Stimulated activated naive B cell treated with anti-CD40 and anti-IgM and Interleukin-4, amounts not matched to agents 10 μg/mL and 1 μg/mL and 100 μg/mL, for 72 hours (primary cell): ENCODE results near the gene KCNMA1.

Experiments
- ATAC-seq, 2 donors: fragments of 150-1000 bp; cut with Tn5 transposase; replicated peaks; 2 replicates each; pipeline ENCODE4 v1.10.0; 2021; ENCODE audit warnings: moderate library complexity in 1 of 2
- DNase-seq: peaks from one replicate; pipeline ENCODE4 v3.0.0; 2021
- H3K27ac Mint-ChIP-seq: one replicate; pipeline ENCODE4 v1.8.0; 2022; ENCODE audit warnings: mild to moderate bottlenecking, mixed read lengths
- H3K27me3 Mint-ChIP-seq, 2 donors: one replicate each; pipeline ENCODE4 v1.8.0; 2022; ENCODE audit warnings: mixed read lengths in 2 of 2
- H3K36me3 Mint-ChIP-seq, 2 donors: one replicate each; pipeline ENCODE4 v1.8.0; 2022; ENCODE audit warnings: mixed read lengths in 2 of 2, mild to moderate bottlenecking in 1 of 2
- H3K4me1 Mint-ChIP-seq, 2 donors: one replicate each; pipeline ENCODE4 v1.8.0; 2022; ENCODE audit warnings: mixed read lengths in 2 of 2, mild to moderate bottlenecking in 1 of 2
- H3K4me3 Mint-ChIP-seq, 2 donors: one replicate each; pipeline ENCODE4 v1.8.0; 2022; ENCODE audit warnings: mild to moderate bottlenecking in 2 of 2, mixed read lengths in 2 of 2, moderate library complexity in 1 of 2
- H3K9me3 Mint-ChIP-seq, 2 donors: one replicate each; pipeline ENCODE4 v1.8.0; 2022; ENCODE audit warnings: mixed read lengths in 2 of 2, mild to moderate bottlenecking in 1 of 2

Gene KCNMA1

DNA sequence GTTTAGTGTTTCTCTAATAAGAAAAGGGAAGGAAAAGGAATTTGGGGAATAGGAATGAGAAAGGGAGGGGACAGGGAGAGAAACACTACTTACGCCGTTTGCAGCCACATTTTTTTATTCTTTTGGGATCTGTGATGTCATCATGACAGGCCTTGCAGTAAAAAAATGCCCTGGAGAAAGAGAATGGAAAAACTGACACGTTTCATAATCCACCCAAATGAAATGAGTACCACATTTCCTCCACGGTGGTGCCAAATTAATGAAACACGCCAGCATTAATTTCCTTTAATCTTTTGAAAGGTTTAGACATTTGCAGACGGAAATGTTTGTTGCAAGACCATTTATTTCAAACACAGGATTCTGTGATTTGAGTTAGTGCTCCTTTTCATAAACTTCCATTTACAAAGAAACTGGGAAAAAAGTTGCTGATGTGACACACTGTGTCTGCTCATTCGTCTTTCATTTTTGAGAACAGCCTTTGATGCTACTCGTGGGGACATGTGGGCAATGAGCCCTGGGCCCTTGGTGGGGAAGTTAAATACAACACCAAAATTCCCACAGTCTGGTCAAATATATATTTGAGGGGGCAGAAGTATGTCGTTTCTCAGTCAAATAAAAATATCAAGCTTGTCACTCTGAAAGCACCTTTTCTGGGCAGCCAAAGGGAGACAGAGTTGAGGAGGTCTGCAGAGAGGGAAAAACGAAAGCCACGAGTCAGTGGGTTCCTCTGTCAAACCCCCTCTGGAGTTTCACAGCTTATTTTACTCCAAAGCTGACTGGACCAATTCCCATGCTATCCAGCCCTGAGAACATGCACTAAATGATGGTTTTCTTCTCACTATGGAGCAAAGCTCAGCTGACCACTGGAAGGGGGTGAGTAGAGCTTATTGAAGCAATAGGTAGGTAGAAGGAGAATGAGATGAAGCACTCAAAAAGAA, 625.5 kb downstream of the KCNMA1 start:
- Mint-ChIP-seq H3K36me3 (no peaks in the 10 kb centered on the region), H3K4me1 (peaks cover 19 to 23% of the 10 kb centered on the region in 2 donors), H3K9me3 (peaks cover 0 to 2% of the 10 kb centered on the region in 2 donors), H3K4me3 (no peak overlapping the region), H3K27ac (no peak overlapping the region), H3K27me3 (peaks cover 0 to 12% of the 10 kb centered on the region in 2 donors)
- DNase-seq: no peak
- ATAC-seq: no peak

DNA sequence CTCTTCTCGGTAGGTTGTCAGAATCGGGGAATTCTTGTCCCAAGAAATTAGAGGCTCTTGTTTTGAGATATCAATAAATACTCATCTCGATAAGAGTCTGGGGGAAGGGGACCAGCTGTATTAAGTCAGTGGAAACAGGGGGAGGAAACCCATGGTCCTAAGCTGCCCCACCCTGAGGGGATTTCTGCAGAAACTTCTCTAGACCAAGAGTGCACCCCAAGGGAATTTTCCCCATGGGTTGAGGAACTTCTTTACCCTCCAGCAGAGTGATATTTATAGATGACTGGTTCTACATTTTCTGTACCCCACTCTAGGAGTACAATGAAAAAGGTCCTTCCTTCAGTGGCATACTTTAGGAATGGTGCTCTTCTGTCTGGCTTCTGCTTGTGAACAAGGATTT, 627.2 kb downstream of the KCNMA1 start:
- no peak for DNase-seq
- H3K4me3 Mint-ChIP-seq: no peak overlapping the region
- peaks cover 0 to 7% of the 10 kb centered on the region in 2 donors for H3K27me3 Mint-ChIP-seq
- peaks cover 0 to 2% of the 10 kb centered on the region in 2 donors for H3K36me3 Mint-ChIP-seq
- peak overlapping the region; percentile 2 for H3K27ac Mint-ChIP-seq
- H3K4me1 Mint-ChIP-seq: peaks cover 19 to 23% of the 10 kb centered on the region in 2 donors
- peak; percentile 53 to 65 for ATAC-seq
- peaks cover 0 to 2% of the 10 kb centered on the region in 2 donors for H3K9me3 Mint-ChIP-seq

DNA sequence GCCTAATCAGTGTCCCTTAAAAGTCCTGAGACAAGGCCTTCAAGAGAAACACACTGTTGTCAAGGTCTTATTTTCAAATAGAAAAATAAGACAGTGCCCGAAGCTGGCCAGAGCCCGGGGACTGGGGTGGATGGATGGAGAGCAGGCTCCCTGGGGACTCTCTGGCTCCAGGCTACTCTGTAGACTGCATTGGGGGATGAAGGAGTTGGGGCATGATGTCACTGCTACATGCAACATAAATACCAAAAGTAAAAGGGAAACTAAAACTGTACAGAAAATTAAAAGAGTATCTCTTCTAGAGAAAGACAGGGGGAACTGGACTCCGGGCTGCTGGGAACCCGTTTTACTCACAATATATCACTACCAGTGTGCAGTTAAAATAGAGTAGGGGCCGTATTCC, 629.8 kb downstream of the KCNMA1 start:
- peak in 1 of 2 donors; percentile 20 for ATAC-seq
- H3K9me3 Mint-ChIP-seq: peaks cover 0 to 2% of the 10 kb centered on the region in 2 donors

DNA sequence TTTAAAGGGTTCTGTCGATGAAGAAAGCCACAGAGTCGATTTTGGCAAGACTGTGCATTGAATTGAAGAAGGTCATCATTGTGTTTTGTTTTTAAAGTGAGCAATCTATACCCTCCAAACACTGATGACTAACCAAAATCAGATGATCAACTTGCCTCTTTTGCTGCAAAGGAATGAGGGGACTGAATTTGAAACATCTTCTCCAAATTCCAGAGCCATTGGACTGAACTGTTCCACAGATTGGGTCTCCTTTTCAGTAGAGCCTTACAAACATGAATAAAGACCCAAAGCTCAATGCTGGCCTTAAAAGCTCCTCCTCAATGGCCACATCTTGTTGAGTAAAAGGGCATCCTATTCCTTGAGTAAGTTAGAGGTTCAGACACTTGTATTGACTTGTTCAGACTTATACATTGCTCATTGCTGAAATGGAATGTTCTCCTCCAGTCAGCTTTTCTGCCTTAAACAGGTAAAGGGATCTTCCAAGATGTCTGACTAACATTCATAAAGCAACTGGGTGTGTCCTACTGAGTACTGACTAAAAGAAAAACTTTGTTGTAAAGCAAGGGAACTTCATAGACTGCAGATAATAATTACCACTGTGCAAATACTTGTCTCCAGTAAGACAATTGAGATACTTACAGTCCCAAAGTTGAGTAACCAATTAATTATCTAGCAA, 630.6 kb downstream of the KCNMA1 start:
- DNase-seq (no peak), ATAC-seq (no peak)
- Mint-ChIP-seq H3K27ac (no peak overlapping the region), H3K36me3 (peaks cover 0 to 2% of the 10 kb centered on the region in 2 donors), H3K4me1 (peaks cover 19 to 23% of the 10 kb centered on the region in 2 donors), H3K9me3 (peaks cover 0 to 2% of the 10 kb centered on the region in 2 donors), H3K4me3 (no peak overlapping the region), H3K27me3 (peaks cover 0 to 4% of the 10 kb centered on the region in 2 donors)

More for the DNA sequence above, 629.8 kb downstream of the KCNMA1 start:
- Mint-ChIP-seq H3K27ac (no peak overlapping the region), H3K4me3 (no peak overlapping the region), H3K36me3 (peaks cover 0 to 2% of the 10 kb centered on the region in 2 donors), H3K27me3 (peaks cover 0 to 4% of the 10 kb centered on the region in 2 donors), H3K4me1 (peaks cover 19 to 23% of the 10 kb centered on the region in 2 donors)
- no peak for DNase-seq

DNA sequence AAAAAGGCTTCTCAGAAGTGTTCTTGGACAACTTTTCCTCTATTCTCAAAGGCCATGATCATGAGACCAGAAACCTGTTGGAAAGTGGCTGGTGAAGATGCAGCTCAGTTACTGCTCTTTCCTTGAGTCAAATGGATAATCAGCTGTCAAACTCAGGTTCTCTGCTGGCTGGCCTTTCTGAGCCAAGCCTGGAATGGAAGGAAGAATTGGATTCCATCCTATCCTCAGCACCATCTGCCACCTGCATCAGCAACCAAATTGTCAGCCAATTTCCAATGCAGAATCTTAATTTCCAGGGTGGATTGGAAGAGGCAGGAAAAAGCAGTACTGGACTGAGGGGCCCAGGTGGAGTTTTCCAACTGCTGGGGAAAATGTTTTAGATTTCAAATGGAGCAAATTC, 631.7 kb downstream of the KCNMA1 start:
- Mint-ChIP-seq H3K27me3 (peaks cover 5 to 10% of the 10 kb centered on the region in 2 donors), H3K4me1 (peaks cover 19 to 22% of the 10 kb centered on the region in 2 donors), H3K9me3 (peaks cover 0 to 2% of the 10 kb centered on the region in 2 donors), H3K36me3 (peaks cover 0 to 2% of the 10 kb centered on the region in 2 donors), H3K4me3 (no peak overlapping the region), H3K27ac (no peak overlapping the region)
- ATAC-seq (no peak), DNase-seq (no peak)

DNA sequence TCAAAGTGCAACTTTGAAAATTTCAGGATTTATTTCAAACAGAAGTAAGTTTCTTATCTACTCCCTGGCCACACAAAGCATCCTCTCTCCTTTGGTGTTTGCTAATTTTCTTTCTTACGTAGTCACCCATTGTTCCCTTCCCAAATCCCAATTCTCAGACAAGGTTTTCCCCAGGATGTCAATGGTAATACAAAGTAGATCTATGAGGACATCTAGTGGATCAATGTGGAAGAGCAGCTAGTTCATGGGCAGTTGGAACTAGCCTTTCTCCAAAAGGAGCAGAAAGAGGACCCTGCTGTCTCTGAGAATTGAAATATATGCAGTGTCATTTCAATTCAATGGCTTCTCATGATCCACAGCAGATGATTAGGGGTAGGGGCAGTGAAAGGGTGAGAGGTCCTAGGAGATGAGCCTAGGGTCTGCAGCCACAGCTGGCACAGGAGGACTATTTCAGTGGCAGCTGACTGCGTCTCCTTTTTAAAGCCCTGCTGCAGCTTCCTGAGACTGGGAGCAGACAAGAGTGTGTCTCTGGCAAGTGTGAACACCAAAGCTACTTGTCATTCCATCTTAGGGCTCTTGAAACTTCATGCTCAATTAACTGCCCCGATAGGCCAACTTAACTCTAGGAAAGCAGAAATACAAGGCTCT, 632.6 kb downstream of the KCNMA1 start:
- no peak for ATAC-seq
- peaks cover 0 to 2% of the 10 kb centered on the region in 2 donors for H3K9me3 Mint-ChIP-seq
- H3K27ac Mint-ChIP-seq: no peak overlapping the region
- peaks cover 5 to 10% of the 10 kb centered on the region in 2 donors for H3K27me3 Mint-ChIP-seq
- peaks cover 12 to 14% of the 10 kb centered on the region in 2 donors for H3K4me1 Mint-ChIP-seq
- peaks cover 0 to 2% of the 10 kb centered on the region in 2 donors for H3K36me3 Mint-ChIP-seq
- H3K4me3 Mint-ChIP-seq: no peak overlapping the region
- no peak for DNase-seq

DNA sequence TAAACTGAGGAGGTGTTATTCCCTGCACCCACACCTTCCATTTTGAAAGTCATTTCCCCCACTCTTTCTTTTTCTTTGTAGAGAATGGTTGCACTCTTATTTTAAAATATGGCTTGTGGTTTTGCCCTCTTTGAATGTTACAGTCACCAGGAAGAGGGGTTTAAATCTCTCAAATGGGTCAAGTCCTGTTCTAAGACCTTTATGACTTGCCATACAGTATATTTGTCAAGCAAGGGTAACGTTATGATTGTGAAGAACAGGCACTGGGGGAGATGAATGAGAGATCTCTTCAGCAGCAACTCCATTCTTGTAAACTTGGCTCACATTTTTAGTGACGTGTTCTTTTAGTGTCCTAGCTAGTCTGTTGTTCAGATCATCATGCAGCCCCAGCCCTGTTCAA, 634.7 kb downstream of the KCNMA1 start:
- ATAC-seq (no peak), DNase-seq (no peak)
- Mint-ChIP-seq H3K9me3 (no peaks in the 10 kb centered on the region), H3K4me1 (peaks cover 2 to 3% of the 10 kb centered on the region in 2 donors), H3K36me3 (peaks cover 0 to 2% of the 10 kb centered on the region in 2 donors), H3K27ac (no peak overlapping the region), H3K27me3 (peaks cover 5 to 10% of the 10 kb centered on the region in 2 donors), H3K4me3 (no peak overlapping the region)

DNA sequence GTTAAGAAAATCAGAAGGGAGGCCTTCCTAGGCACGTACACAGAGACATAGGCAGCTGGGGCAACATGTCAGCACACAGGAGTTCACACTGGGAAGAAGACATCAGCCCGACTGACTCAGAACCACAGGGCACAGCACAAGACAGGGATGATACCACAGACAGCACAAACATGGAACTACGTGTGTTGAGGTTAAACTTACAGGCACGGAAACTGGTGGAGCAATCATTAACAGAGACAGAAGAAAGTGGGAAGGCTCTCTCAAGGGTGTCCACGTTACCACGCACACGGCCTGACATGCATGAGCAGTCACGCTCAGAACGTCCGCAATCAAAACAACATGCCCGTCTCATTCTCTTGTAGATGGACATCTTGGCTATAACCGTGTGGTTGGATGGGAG, 636.4 kb downstream of the KCNMA1 start:
- DNase-seq: no peak
- Mint-ChIP-seq H3K27me3 (peaks cover 5 to 10% of the 10 kb centered on the region in 2 donors), H3K27ac (no peak overlapping the region), H3K36me3 (no peaks in the 10 kb centered on the region), H3K4me1 (no peaks in the 10 kb centered on the region), H3K9me3 (no peaks in the 10 kb centered on the region), H3K4me3 (no peak overlapping the region)
- no peak for ATAC-seq

DNA sequence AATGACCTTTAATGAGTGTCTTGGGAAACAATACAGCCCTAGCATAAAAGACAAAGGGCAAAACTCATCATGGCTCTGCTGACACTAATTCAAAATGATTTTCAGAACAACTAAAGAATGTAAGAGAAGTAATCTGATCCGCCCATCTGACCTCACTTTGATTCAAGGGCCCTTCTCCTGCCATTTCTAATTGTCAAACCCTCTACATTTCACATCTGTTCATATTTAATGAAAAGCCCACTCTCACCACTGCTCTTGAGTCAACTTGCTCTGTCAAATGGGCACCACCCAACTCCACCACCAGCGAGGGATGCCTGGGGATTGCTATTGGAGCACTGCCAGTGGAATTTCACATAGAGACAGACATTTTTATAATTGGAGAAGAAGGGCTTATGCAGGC, 639.2 kb downstream of the KCNMA1 start:
- H3K36me3 Mint-ChIP-seq: no peaks in the 10 kb centered on the region
- H3K27ac Mint-ChIP-seq: no peak overlapping the region
- H3K4me1 Mint-ChIP-seq: no peaks in the 10 kb centered on the region
- no peaks in the 10 kb centered on the region for H3K9me3 Mint-ChIP-seq
- H3K27me3 Mint-ChIP-seq: peaks cover 5 to 6% of the 10 kb centered on the region in 2 donors
- DNase-seq: no peak
- no peak for ATAC-seq
- H3K4me3 Mint-ChIP-seq: no peak overlapping the region

DNA sequence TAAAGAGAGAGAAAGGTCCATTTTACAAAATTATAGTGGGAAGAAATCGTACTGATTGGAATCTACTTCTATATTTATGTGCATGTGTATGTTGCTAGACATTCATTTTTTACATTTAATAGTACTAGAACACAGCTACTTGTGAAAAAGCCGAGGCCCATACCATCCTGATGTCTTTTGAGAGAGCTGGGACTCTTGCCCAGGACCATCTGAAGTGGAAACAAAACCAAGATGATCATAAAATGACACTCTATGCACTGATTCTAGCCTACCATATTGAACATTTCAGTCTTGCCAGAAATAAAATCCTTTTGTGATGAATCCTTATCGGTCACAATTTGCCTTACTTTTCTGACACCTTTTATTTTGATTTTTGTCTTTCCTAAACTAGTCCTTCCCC, 640.0 kb downstream of the KCNMA1 start:
- no peak for DNase-seq
- Mint-ChIP-seq H3K4me3 (no peak overlapping the region), H3K27me3 (peaks cover 5 to 6% of the 10 kb centered on the region in 2 donors), H3K4me1 (no peaks in the 10 kb centered on the region), H3K36me3 (no peaks in the 10 kb centered on the region), H3K9me3 (no peaks in the 10 kb centered on the region), H3K27ac (no peak overlapping the region)
- ATAC-seq: no peak

DNA sequence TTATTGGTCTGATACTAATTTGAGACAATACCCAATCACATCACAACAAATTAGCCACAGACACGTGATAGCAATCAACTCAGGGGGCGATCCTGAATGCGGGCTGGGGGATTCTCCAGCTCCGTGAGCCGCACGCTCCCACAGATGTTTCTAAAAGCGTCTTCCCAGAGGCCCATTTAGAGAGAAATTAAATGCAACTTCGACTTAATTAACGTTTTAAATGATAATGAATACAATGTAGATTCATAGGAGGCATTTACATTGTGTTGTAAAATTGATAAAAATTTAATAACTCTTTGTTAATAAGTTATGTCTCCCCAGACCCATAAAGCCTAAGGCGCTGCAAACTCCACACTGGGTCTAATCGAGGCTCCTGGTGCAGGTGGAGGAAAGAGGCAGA, 642.6 kb downstream of the KCNMA1 start:
- Mint-ChIP-seq H3K36me3 (no peaks in the 10 kb centered on the region), H3K9me3 (no peaks in the 10 kb centered on the region), H3K27ac (no peak overlapping the region), H3K27me3 (no peaks in the 10 kb centered on the region), H3K4me1 (no peaks in the 10 kb centered on the region), H3K4me3 (no peak overlapping the region)
- no peak for ATAC-seq
- DNase-seq: no peak

DNA sequence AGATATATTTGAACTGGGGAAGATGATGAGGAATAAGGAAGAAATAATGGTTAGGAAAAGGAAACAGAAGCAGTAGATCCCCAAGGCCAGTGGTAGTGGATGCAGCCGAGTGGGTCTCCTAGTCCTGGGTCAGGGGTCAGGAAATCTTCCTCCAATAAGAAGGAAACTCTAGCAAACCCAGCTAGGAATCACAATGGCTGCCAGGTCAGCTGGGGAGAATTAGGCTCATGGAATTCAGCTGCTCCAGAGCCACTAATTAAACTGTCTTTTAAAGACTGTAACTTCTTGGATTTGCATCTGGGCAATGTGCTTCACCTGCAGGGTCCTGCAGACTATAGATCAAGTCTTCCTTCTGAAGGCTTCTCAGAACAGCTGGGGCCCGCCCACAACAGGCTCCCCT, 644.4 kb downstream of the KCNMA1 start:
- Mint-ChIP-seq H3K27me3 (no peaks in the 10 kb centered on the region), H3K36me3 (no peaks in the 10 kb centered on the region), H3K27ac (no peak overlapping the region), H3K4me3 (no peak overlapping the region), H3K9me3 (no peaks in the 10 kb centered on the region), H3K4me1 (no peaks in the 10 kb centered on the region)
- no peak for DNase-seq
- ATAC-seq: no peak

DNA sequence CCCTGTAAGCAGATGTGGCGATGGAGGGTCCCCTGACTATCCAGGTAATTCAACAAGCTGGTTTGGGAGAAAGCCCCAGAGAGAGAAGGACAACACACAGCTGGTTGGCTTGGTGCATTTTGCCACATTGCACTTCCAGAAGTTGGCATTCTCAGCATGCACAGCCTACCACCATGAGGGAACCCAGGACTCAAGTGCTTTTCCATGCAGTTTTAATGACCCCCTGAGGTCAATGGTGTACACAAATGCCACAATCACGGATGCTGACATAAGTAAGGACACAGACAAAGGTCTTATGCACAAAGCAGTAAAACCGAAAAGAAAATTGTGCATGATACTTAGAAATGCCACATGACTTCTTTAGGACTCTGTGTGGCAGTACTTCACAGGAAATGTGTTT, 645.1 kb downstream of the KCNMA1 start:
- H3K27ac Mint-ChIP-seq: no peak overlapping the region
- no peak for DNase-seq
- peaks cover 0 to 5% of the 10 kb centered on the region in 2 donors for H3K27me3 Mint-ChIP-seq
- H3K4me3 Mint-ChIP-seq: no peak overlapping the region
- no peak for ATAC-seq
- no peaks in the 10 kb centered on the region for H3K9me3 Mint-ChIP-seq
- H3K4me1 Mint-ChIP-seq: no peaks in the 10 kb centered on the region
- H3K36me3 Mint-ChIP-seq: no peaks in the 10 kb centered on the region

DNA sequence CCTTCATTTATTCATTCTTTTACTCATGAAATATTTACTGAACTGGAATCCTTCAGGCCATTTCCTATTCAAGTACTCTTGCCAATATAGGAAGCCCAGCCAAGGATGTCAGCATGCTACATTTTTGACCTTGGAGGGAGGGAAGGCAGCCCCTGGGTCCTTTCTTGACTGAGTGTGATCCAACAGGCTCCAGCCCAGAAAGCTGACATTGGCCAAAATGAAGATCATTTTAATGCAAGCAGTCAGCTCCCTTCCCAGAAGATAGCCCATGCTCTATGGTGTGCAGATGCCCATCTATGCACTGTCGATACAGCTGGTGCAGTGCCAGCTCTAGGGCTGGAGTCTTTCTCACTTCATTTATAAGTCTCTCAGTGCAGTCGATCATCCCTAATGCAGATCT, 646.0 kb downstream of the KCNMA1 start:
- Mint-ChIP-seq H3K27ac (no peak overlapping the region), H3K9me3 (no peaks in the 10 kb centered on the region), H3K36me3 (no peaks in the 10 kb centered on the region), H3K27me3 (peaks cover 0 to 6% of the 10 kb centered on the region in 2 donors), H3K4me3 (no peak overlapping the region), H3K4me1 (no peaks in the 10 kb centered on the region)
- ATAC-seq (no peak), DNase-seq (no peak)
